NCI-H748 (cell line): ENCODE results near the gene SLC12A6.
A peak's percentile ranks its signal among the peaks of the same experiment; 100 is the strongest.
"Not testable (repeated sequence)": the region's sequence is repeated elsewhere in the genome, so short reads cannot be mapped to it uniquely, and the experiment has no call there.

ENCODE experiments used
- DNase-seq: peaks from one replicate; lab custom pipeline; 2025; ENCODE audit not compliant: unreplicated experiment; lab: John Stamatoyannopoulos, UW

The SLC12A6 gene

GRCh38 chr15:34209421-34210282 is 127.9 kb downstream of the SLC12A6 start, which contains the start of gene KATNBL1:
Gene KATNBL1, minus strand, starts transcription at chr15:34210096. Its CDS starts 46,420 bp downstream, at chr15:34163676.
- DNase-seq: peak; percentile 95

DNA sequence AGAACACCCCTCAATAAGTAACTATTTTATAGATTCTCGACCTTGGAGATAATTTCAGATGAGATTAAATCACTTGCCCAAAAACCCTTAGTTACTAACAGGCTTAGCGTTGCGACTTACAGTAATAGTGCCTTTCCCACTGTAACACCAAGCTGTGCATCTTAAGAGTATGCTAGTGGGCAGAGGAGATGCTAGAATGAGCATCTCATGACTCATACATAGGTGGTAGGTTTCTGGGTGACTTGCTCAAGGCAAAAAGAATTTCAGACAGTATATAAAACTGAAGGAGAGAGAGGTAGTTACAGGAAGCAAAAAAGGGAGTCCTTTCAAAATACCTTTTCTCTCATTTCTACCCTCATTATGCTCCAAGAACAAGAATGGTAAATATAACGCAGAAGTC is 131.6 kb downstream of the SLC12A6 start:
- DNase-seq: no peak

GRCh38 chr15:34203936-34204335 is 133.6 kb downstream of the SLC12A6 start:
- no peak for DNase-seq

GRCh38 chr15:34203305-34203704 is 134.3 kb downstream of the SLC12A6 start:
- DNase-seq: no peak

GRCh38 chr15:34193272-34193671 is 144.3 kb downstream of the SLC12A6 start:
- DNase-seq: not testable (repeated sequence)

DNA sequence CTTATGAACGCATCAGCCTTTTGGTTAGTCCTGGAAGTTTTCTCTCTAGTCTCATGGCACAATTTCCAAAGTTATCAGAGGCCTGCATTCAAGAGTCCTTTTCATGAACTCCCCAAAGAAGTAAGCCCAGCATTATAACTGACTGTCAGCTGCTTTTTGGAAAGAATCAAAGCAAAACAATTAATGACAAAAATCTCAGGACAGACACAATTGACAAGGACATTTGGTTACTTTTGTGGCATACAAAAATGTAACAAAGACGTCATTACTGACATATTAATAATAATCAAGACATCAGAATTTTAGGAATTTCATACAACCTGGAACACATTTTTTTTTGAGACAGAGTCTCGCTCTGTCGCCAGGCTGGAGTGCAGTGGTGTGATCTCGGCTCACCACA is 148.9 kb downstream of the SLC12A6 start:
- no peak for DNase-seq

DNA sequence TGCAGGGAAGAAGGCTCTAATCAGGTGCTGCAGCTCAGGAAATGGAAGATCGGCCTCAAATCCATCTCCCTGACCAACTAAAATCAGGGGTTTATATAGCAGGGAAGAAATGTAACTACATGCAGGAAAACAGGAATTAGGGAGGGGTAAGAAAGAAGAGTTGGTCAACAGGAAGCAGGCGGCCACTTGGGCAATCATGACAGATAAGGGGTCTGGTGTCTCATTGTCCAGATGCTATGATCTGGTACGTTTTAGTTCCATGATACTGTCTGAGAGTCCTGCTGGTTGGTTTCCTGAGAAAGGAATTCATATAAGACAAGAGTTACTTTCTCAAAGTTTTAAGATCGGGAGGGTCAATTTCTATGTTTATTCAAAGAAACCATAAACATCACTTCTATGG is 151.9 kb downstream of the SLC12A6 start:
- no peak for DNase-seq

DNA sequence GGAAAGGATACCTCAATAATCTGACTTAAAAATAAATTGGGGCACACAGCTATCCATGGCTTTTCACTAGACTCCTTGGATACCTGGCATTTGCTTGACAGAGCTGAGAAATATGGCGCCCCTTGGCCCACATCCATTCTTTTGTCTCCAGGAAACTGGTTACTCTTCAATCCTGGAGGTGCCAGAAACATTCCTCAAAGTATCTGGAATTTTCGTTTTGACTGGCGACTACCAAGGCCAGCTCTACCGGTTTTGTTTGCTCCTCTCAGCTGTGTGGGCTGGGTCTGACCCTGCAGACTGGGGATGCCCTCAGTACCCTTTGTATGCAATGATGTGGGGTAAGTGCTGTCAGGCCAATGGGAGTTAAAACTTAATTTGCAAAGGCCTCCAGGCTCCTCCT is 154.6 kb downstream of the SLC12A6 start:
- no peak for DNase-seq
